Loucy (cell line): ENCODE data around the gene FBLN7.

Source experiments
- EZH2phosphoT487 ChIP-seq: fragments of 200-600 bp; IDR thresholded peaks from 2 replicates; pipeline ENCODE4 v1.6.1; 2018; ENCODE audit warnings: antibody characterized with exemption, mild to moderate bottlenecking, moderate library complexity, borderline replicate concordance
- TF ChIP-seq, protein P1 (sequence below): fragments of 200-600 bp; sonication (generic); conservative IDR thresholded peaks from 2 replicates; pipeline ENCODE4 v1.5.1; 2014; ENCODE audit warnings: mild to moderate bottlenecking, antibody characterized with exemption, low read length

DNA sequence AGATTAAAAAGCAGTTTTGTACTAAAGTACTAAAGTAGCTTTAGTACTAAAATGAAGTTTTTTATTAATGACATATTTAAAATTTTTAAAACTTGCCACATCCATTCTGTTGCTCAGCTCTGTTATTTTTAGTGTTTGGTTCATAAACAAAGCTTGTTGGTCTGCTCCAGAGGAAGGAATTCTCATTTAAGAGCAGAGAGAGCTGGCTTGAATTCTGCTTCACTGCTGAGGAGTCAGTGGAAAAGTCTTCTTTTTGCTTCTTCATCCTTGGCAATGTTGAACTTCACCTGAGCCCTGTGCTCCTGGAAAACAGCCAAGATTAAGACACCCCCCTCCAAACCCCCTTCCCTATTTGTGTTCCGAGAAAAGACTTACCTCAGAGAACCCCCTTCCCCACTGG is 42.5 kb upstream of the FBLN7 start:
- TF ChIP-seq, protein P1, sequence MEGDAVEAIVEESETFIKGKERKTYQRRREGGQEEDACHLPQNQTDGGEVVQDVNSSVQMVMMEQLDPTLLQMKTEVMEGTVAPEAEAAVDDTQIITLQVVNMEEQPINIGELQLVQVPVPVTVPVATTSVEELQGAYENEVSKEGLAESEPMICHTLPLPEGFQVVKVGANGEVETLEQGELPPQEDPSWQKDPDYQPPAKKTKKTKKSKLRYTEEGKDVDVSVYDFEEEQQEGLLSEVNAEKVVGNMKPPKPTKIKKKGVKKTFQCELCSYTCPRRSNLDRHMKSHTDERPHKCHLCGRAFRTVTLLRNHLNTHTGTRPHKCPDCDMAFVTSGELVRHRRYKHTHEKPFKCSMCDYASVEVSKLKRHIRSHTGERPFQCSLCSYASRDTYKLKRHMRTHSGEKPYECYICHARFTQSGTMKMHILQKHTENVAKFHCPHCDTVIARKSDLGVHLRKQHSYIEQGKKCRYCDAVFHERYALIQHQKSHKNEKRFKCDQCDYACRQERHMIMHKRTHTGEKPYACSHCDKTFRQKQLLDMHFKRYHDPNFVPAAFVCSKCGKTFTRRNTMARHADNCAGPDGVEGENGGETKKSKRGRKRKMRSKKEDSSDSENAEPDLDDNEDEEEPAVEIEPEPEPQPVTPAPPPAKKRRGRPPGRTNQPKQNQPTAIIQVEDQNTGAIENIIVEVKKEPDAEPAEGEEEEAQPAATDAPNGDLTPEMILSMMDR, result no peak
- TF ChIP-seq EZH2phosphoT487, result no peak
